GM12878 (cell line): ENCODE data around the gene PARP11. TPM values are rescaled to one million over a fixed set of nuclear protein-coding genes. Genes with fewer than 3 reads are reported as not detected.

Experiments
- ASH2L ChIP-seq: fragments of 300-600, 200-600 bp; sonication (generic); IDR thresholded peaks from 2 replicates; pipeline ENCODE4 v1.6.1; 2017; ENCODE audit warnings: low read depth, mild to moderate bottlenecking, borderline replicate concordance
- BCL11A ChIP-seq: IDR thresholded peaks from 2 replicates; pipeline ENCODE4 v1.6.1; 2011; ENCODE audit warnings: low read depth, low read length
- BHLHE40 ChIP-seq, 2 experiments: fragments of 450-650 bp in 1 of 2; IDR thresholded peaks; 2 replicates each; pipeline ENCODE4 v1.6.1; 2011 to 2017; ENCODE audit warnings: low read depth in 2 of 2, borderline replicate concordance in 1 of 2, improper control_type of control experiment in 1 of 2, low read length in 1 of 2, mild to moderate bottlenecking in 1 of 2
- BRCA1 ChIP-seq: IDR thresholded peaks from 2 replicates; pipeline ENCODE4 v1.6.1; 2011; ENCODE audit warnings: low read depth, low read length, improper control_type of control experiment
- CBX5 ChIP-seq: sonication (generic); IDR thresholded peaks from 2 replicates; pipeline ENCODE4 v1.6.1; 2016; ENCODE audit warnings: low read depth, moderate library complexity, mild to moderate bottlenecking, inconsistent platforms
- EGR1 ChIP-seq, 2 experiments: IDR thresholded peaks; 1 replicate in 1 of 2; 2 replicates in 1 of 2; pipeline ENCODE4 v1.6.1; 2011 to 2012; ENCODE audit warnings: low read depth in 2 of 2, low read length in 2 of 2, borderline replicate concordance in 1 of 2, mild to moderate bottlenecking in 1 of 2, moderate library complexity in 1 of 2
- ESRRA ChIP-seq: IDR thresholded peaks from 2 replicates; pipeline ENCODE4 v1.6.1; 2012; ENCODE audit warnings: mild to moderate bottlenecking, low read length, improper control_type of control experiment
- ETV6 ChIP-seq, 2 experiments: fragments of 450-650 bp in 1 of 2; IDR thresholded peaks in 1 of 2; conservative IDR thresholded peaks in 1 of 2; 2 replicates each; pipeline ENCODE4 v1.6.1; 2014; ENCODE audit warnings: antibody characterized with exemption in 1 of 2, borderline replicate concordance in 1 of 2, low read depth in 1 of 2, mild to moderate bottlenecking in 1 of 2, moderate library complexity in 1 of 2
- FOS ChIP-seq: IDR thresholded peaks from 3 replicates; pipeline ENCODE4 v1.6.1; 2011; ENCODE audit warnings: borderline replicate concordance; ENCODE audit not compliant: insufficient read length; ENCODE audit errors: extremely low read depth
- GABPA ChIP-seq: IDR thresholded peaks from 2 replicates; pipeline ENCODE4 v1.6.1; 2014; ENCODE audit warnings: antibody characterized with exemption, low read depth, mild to moderate bottlenecking, inconsistent platforms
- HDAC2 ChIP-seq: fragments of 200-600 bp; sonication (generic); IDR thresholded peaks from 2 replicates; pipeline ENCODE4 v1.6.1; 2017
- IKZF1 ChIP-seq: fragments of 450-650 bp; conservative IDR thresholded peaks from 2 replicates; pipeline ENCODE4 v1.6.1; 2017; ENCODE audit warnings: antibody characterized with exemption, mild to moderate bottlenecking
- IRF4 ChIP-seq: IDR thresholded peaks from 2 replicates; pipeline ENCODE4 v1.6.1; 2011; ENCODE audit warnings: low read depth, low read length
- KLF5 ChIP-seq: fragments of 450-650 bp; IDR thresholded peaks from 2 replicates; pipeline ENCODE4 v1.6.1; 2014; ENCODE audit warnings: mild to moderate bottlenecking; ENCODE audit not compliant: partially characterized antibody
- NBN ChIP-seq: fragments of 450-650 bp; IDR thresholded peaks from 2 replicates; pipeline ENCODE4 v1.6.1; 2016
- NFYA ChIP-seq: IDR thresholded peaks from 2 replicates; pipeline ENCODE4 v1.6.1; 2011; ENCODE audit warnings: low read depth, mild to moderate bottlenecking, low read length, improper control_type of control experiment, borderline replicate concordance
- PAX8 ChIP-seq: fragments of 450-650 bp; IDR thresholded peaks from 2 replicates; pipeline ENCODE4 v1.6.1; 2017; ENCODE audit warnings: mild to moderate bottlenecking, moderate library complexity
- PBX3 ChIP-seq: IDR thresholded peaks from 2 replicates; pipeline ENCODE4 v1.6.1; 2011; ENCODE audit warnings: mild to moderate bottlenecking, low read depth, low read length, moderate library complexity; ENCODE audit not compliant: insufficient replicate concordance
- PML ChIP-seq: IDR thresholded peaks from 2 replicates; pipeline ENCODE4 v1.6.1; 2012; ENCODE audit warnings: low read length, inconsistent platforms
- POU2F2 ChIP-seq: IDR thresholded peaks from 3 replicates; pipeline ENCODE4 v1.6.1; 2011; ENCODE audit warnings: low read depth, mild to moderate bottlenecking, low read length, borderline replicate concordance
- RAD21 ChIP-seq: IDR thresholded peaks from 2 replicates; pipeline ENCODE4 v1.6.1; 2011; ENCODE audit warnings: mild to moderate bottlenecking, low read depth, low read length, moderate library complexity; ENCODE audit not compliant: insufficient read depth
- RCOR1 ChIP-seq: conservative IDR thresholded peaks from 2 replicates; pipeline ENCODE4 v1.6.1; 2012; ENCODE audit warnings: low read depth, low read length, improper control_type of control experiment
- RELA ChIP-seq: fragments of 450-650 bp; IDR thresholded peaks from 2 replicates; pipeline ENCODE4 v1.8.0; 2014; ENCODE audit warnings: borderline replicate concordance; ENCODE audit not compliant: partially characterized antibody
- SMAD1 ChIP-seq: fragments of 450-650 bp; IDR thresholded peaks from 2 replicates; pipeline ENCODE4 v1.6.1; 2018; ENCODE audit warnings: mild to moderate bottlenecking, low read depth; ENCODE audit not compliant: partially characterized antibody
- SP1 ChIP-seq: IDR thresholded peaks from one replicate; pipeline ENCODE4 v1.6.1; 2011; ENCODE audit warnings: low read depth, low read length
- SREBF2 ChIP-seq: IDR thresholded peaks from 2 replicates; pipeline ENCODE4 v1.6.1; 2012; ENCODE audit warnings: mild to moderate bottlenecking, low read length
- TARDBP ChIP-seq: IDR thresholded peaks from 2 replicates; pipeline ENCODE4 v1.6.1; 2016; ENCODE audit warnings: borderline replicate concordance
- TCF3 ChIP-seq: IDR thresholded peaks from 2 replicates; pipeline ENCODE4 v1.6.1; 2012; ENCODE audit warnings: low read depth, mild to moderate bottlenecking, low read length, borderline replicate concordance; ENCODE audit not compliant: insufficient read depth
- polyA plus RNA-seq, 11 experiments: library from polyadenylated mRNA; depleted of rRNA in 4 of 11; unstranded in 6 of 11; stranded (reverse) in 5 of 11; fragments of >200 nt; fragmentation: Nextera tagmentation in 4 of 11; fragmentation: Illumina TruSeq in 1 of 11; extraction: Ambion mirVana in 4 of 11; extraction: Trizol in 1 of 11; gene quantifications; 1 replicate in 1 of 11; 2 replicates in 10 of 11; pipeline versions ENCODE4 v1.2.1 to v1.2.3, GENCODE V29; 2011 to 2016; ENCODE audit warnings: inconsistent platforms in 2 of 11, missing spikeins in 2 of 11, low read depth in 1 of 11
- total RNA-seq, 4 experiments: library from RNA; depleted of rRNA in 3 of 4; stranded (reverse); fragments of >200 nt in 3 of 4; fragmentation: Illumina TruSeq in 1 of 4; extraction: Trizol in 1 of 4; gene quantifications; 2 replicates each; pipeline versions ENCODE4 v1.2.1 to v1.2.3, GENCODE V29; 2013 to 2021
- TF ChIP-seq, protein P1 (sequence below): fragments of 450-650 bp; formaldehyde crosslinking; IDR thresholded peaks from 2 replicates; pipeline ENCODE4 v1.4.0; 2020; ENCODE audit warnings: mild to moderate bottlenecking, moderate library complexity

PARP11 gene
- total and polyA plus RNA-seq, 10 of the 15 experiments (the other 5 are each of a cell fraction or from before 2014, with no cell fraction given) = 3.0 to 14.1 (median 6.3) TPM

- peak; percentile 91 for TF ChIP-seq KLF5
- peak; percentile 63 for TF ChIP-seq RELA
- TF ChIP-seq POU2F2 = no peak; the same call in 2 of the 3 replicates
- TF ChIP-seq HDAC2 = no peak
- TF ChIP-seq ASH2L = no peak
- TF ChIP-seq ESRRA = no peak
- no peak for TF ChIP-seq FOS
- TF ChIP-seq TCF3 = no peak
- no peak for TF ChIP-seq RAD21
- no peak for TF ChIP-seq EGR1 (IDR thresholded peaks at IDR 0.05; ENCODE audit: borderline replicate concordance in 1 of 2, low read depth in 2 of 2, low read length in 2 of 2)
- no peak for TF ChIP-seq SREBF2
- peak; percentile 61; the same call in 1 of the 2 replicates for TF ChIP-seq IRF4
- no peak for TF ChIP-seq CBX5
- TF ChIP-seq NBN = no peak
- TF ChIP-seq GABPA = no peak
- no peak for TF ChIP-seq ETV6 (conservative IDR thresholded peaks at IDR 0.05 in 1 of 2, IDR thresholded peaks at IDR 0.05 in 1 of 2; ENCODE audit: borderline replicate concordance in 1 of 2, low read depth in 1 of 2)
- TF ChIP-seq TARDBP = no peak
- no peak for TF ChIP-seq SP1
- TF ChIP-seq PML = no peak
- no peak for TF ChIP-seq RCOR1
- TF ChIP-seq BCL11A = peak; percentile 29; the same call in 1 of the 2 replicates
- peak; percentile 43 to 56; a peak in 1 of 4 replicates for TF ChIP-seq BHLHE40 (IDR thresholded peaks at IDR 0.05; ENCODE audit: borderline replicate concordance in 1 of 2, low read depth in 2 of 2, low read length in 1 of 2)
- TF ChIP-seq PAX8 = no peak
- no peak for TF ChIP-seq IKZF1
- no peak for TF ChIP-seq NFYA
- TF ChIP-seq, protein P1, sequence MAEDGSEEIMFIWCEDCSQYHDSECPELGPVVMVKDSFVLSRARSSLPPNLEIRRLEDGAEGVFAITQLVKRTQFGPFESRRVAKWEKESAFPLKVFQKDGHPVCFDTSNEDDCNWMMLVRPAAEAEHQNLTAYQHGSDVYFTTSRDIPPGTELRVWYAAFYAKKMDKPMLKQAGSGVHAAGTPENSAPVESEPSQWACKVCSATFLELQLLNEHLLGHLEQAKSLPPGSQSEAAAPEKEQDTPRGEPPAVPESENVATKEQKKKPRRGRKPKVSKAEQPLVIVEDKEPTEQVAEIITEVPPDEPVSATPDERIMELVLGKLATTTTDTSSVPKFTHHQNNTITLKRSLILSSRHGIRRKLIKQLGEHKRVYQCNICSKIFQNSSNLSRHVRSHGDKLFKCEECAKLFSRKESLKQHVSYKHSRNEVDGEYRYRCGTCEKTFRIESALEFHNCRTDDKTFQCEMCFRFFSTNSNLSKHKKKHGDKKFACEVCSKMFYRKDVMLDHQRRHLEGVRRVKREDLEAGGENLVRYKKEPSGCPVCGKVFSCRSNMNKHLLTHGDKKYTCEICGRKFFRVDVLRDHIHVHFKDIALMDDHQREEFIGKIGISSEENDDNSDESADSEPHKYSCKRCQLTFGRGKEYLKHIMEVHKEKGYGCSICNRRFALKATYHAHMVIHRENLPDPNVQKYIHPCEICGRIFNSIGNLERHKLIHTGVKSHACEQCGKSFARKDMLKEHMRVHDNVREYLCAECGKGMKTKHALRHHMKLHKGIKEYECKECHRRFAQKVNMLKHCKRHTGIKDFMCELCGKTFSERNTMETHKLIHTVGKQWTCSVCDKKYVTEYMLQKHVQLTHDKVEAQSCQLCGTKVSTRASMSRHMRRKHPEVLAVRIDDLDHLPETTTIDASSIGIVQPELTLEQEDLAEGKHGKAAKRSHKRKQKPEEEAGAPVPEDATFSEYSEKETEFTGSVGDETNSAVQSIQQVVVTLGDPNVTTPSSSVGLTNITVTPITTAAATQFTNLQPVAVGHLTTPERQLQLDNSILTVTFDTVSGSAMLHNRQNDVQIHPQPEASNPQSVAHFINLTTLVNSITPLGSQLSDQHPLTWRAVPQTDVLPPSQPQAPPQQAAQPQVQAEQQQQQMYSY (CRISPR knock-in tag) = no peak
- TF ChIP-seq BRCA1 = no peak
- no peak for TF ChIP-seq PBX3
- no peak for TF ChIP-seq SMAD1
Observed at GRCh38 chr12:3827301-3828000, 45.7 kb downstream of the PARP11 start (continued).
